Suprapubic skin (tissue), 4 donors: ENCODE data around the gene ERC2. TPM values are rescaled to one million over a fixed set of nuclear protein-coding genes. Genes with fewer than 3 reads are reported as not detected.

ENCODE experiments used
- DNase-seq, 2 donors: peaks; one replicate each; pipeline ENCODE4 v3.0.0-alpha.2; 2019; ENCODE audit warnings: low spot score in 2 of 2
- H3K27ac ChIP-seq: fragments of 200-600 bp; sonication (generic); one replicate; pipeline ENCODE4 v1.5.1; 2019
- H3K27me3 ChIP-seq: fragments of 200-600 bp; sonication (generic); one replicate; pipeline ENCODE4 v1.5.1; 2019
- H3K36me3 ChIP-seq: fragments of 200-600 bp; sonication (generic); one replicate; pipeline ENCODE4 v1.5.1; 2019
- H3K4me1 ChIP-seq: fragments of 200-600 bp; sonication (generic); one replicate; pipeline ENCODE4 v1.5.1; 2019
- H3K4me3 ChIP-seq: fragments of 200-600 bp; sonication (generic); one replicate; pipeline ENCODE4 v1.5.1; 2019; ENCODE audit warnings: mild to moderate bottlenecking
- H3K9me3 ChIP-seq: fragments of 200-600 bp; sonication (generic); one replicate; pipeline ENCODE4 v1.5.1; 2019
- EP300 ChIP-seq: sonication (generic); formaldehyde crosslinking; IDR thresholded peaks from one replicate; pipeline ENCODE4 v1.6.1; 2017; ENCODE audit warnings: antibody characterized with exemption
- POLR2A ChIP-seq, 2 donors: fragments of 450-650 bp; IDR thresholded peaks; one replicate each; pipeline ENCODE4 v1.6.1; 2017; ENCODE audit warnings: antibody characterized with exemption in 2 of 2, mild to moderate bottlenecking in 2 of 2, moderate library complexity in 2 of 2
- POLR2AphosphoS5 ChIP-seq, 3 donors: sonication (generic); formaldehyde crosslinking; IDR thresholded peaks; one replicate each; pipeline ENCODE4 v1.6.1; 2017; ENCODE audit warnings: antibody characterized with exemption in 3 of 3
- WGBS: methylation state at CpG from one replicate; pipeline ENCODE4 v1.1.5; 2018; 5-methylcytosine and 5-hydroxymethylcytosine counted together
- total RNA-seq, 4 donors: library from RNA; depleted of rRNA; stranded (reverse); fragments of >200 nt; gene quantifications; one replicate each; pipeline ENCODE4 v1.1.0, GENCODE V29; 2016
- TF ChIP-seq, protein P1 (sequence below), 2 donors: fragments of 200-600 bp in 1 of 2; fragments of 450-650 bp in 1 of 2; sonication (generic) in 1 of 2; IDR thresholded peaks; one replicate each; pipeline ENCODE4 v1.5.1; 2016 to 2019; ENCODE audit warnings: antibody characterized with exemption in 2 of 2, mild to moderate bottlenecking in 1 of 2, moderate library complexity in 1 of 2

ERC2 gene
- total RNA-seq, 4 donors from 2014 or later = 0.21 TPM; not detected in 3

DNA sequence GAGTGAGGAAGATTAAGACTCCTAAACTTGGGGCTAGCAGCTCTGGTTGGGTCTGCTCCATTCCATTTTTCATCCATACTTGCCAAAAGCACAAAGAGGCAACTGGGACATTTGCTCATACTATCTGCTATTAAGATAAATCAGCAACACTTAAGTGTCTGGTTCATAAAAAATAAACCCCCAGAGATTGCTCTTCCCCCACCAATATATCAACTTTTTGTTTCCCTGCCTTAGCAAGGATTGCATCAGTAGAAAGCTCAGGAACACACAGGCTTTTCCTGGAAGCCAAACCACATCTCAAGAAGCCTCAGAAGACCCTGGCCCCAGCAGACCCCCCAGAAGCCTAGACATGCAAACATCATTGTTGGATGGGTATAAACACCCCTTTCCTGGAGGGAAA lies 748.8 kb downstream of the ERC2 start:
- Histone ChIP-seq H3K27me3 (peaks cover 21% of the 10 kb centered on the region), H3K36me3 (no peaks in the 10 kb centered on the region), H3K27ac (no peak overlapping the region), H3K4me1 (no peaks in the 10 kb centered on the region), H3K9me3 (no peaks in the 10 kb centered on the region), H3K4me3 (no peak overlapping the region)
- no peak for DNase-seq
- TF ChIP-seq, protein P1, sequence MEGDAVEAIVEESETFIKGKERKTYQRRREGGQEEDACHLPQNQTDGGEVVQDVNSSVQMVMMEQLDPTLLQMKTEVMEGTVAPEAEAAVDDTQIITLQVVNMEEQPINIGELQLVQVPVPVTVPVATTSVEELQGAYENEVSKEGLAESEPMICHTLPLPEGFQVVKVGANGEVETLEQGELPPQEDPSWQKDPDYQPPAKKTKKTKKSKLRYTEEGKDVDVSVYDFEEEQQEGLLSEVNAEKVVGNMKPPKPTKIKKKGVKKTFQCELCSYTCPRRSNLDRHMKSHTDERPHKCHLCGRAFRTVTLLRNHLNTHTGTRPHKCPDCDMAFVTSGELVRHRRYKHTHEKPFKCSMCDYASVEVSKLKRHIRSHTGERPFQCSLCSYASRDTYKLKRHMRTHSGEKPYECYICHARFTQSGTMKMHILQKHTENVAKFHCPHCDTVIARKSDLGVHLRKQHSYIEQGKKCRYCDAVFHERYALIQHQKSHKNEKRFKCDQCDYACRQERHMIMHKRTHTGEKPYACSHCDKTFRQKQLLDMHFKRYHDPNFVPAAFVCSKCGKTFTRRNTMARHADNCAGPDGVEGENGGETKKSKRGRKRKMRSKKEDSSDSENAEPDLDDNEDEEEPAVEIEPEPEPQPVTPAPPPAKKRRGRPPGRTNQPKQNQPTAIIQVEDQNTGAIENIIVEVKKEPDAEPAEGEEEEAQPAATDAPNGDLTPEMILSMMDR (IDR thresholded peaks at IDR 0.05) = no peak
- no peak for TF ChIP-seq EP300
- TF ChIP-seq POLR2AphosphoS5 (IDR thresholded peaks at IDR 0.05) = no peak
- TF ChIP-seq POLR2A (IDR thresholded peaks at IDR 0.05) = no peak

DNA sequence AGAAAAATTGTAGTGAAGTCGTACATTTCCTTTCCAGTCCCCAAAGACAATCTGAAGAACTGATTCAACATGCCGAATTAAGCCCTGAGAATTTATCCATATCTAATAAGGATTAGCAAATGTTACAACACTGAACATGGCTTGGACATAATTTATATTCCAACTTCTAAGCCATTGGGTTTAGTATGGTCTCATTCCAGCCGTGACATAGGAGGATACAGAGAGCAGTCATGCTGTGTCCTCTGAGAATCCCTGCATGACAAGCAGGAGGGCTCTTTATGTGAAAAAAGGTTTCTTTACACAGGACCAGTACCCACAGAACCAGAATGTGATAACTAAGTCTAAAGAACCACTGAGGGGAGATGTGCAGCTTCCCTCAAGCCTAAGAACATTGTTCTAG lies 749.3 kb downstream of the ERC2 start:
- no peaks in the 10 kb centered on the region for H3K4me1 ChIP-seq
- no peaks in the 10 kb centered on the region for H3K36me3 ChIP-seq
- DNase-seq = no peak
- WGBS = 54% methylated on average over 3 of the region's 3 CpGs
- H3K4me3 ChIP-seq = no peak overlapping the region
- no peaks in the 10 kb centered on the region for H3K9me3 ChIP-seq
- H3K27ac ChIP-seq = no peak overlapping the region
- H3K27me3 ChIP-seq = peaks cover 17% of the 10 kb centered on the region
- TF ChIP-seq POLR2AphosphoS5 (IDR thresholded peaks at IDR 0.05) (no peak), EP300 (no peak), POLR2A (IDR thresholded peaks at IDR 0.05) (no peak)
- TF ChIP-seq, protein P1 (IDR thresholded peaks at IDR 0.05) = no peak

DNA sequence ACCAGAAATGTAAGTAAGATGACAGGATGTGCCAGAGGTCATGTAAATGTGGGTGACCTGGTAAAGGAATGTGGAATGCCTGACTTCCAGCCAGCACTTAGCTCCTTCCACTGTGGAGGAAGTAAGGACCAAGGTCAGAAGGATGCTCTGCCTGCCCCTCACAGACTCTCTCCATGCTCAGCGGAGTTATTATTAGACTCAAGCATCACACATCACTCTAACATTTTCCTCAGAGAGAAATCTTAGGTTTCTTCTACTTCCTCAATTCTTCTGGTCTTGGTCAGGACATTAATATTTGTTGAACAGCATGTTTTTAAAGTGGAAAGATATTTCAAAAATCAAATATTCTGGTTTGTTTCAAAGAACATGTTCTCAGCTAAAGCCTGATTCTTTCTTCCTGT lies 749.7 kb downstream of the ERC2 start:
- H3K4me1 ChIP-seq = no peaks in the 10 kb centered on the region
- no peak for TF ChIP-seq EP300
- TF ChIP-seq POLR2AphosphoS5 (IDR thresholded peaks at IDR 0.05) = no peak
- TF ChIP-seq, protein P1 (IDR thresholded peaks at IDR 0.05) = no peak
- no peak for TF ChIP-seq POLR2A (IDR thresholded peaks at IDR 0.05)
- no peak for DNase-seq
- H3K27me3 ChIP-seq = peaks cover 20% of the 10 kb centered on the region
- no peak overlapping the region for H3K4me3 ChIP-seq
- H3K27ac ChIP-seq = no peak overlapping the region
- H3K36me3 ChIP-seq = no peaks in the 10 kb centered on the region
- 45% methylated on average over 1 of the region's 1 CpG for WGBS
- no peaks in the 10 kb centered on the region for H3K9me3 ChIP-seq

DNA sequence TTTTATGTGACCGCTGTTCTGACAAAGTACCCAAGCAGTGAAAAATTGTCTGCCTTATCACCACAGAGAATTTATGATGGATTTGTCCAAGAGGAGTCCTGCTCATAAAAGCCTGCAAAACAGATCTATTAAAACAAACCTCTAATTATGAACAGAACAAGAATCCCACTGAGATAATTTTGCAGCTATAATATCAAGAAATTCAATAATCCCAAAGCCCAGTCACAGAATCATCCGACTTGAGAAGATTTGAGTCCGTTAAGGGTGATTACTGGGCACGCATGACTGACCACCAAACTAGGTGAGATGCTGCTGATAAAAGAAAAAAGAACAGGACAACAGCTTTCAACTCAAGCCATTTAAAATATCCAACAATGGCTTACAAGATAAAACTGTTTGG lies 750.2 kb downstream of the ERC2 start:
- DNase-seq = no peak
- no peaks in the 10 kb centered on the region for H3K4me1 ChIP-seq
- no peak overlapping the region for H3K27ac ChIP-seq
- TF ChIP-seq EP300 (no peak), POLR2AphosphoS5 (IDR thresholded peaks at IDR 0.05) (no peak), POLR2A (IDR thresholded peaks at IDR 0.05) (no peak)
- TF ChIP-seq, protein P1 (IDR thresholded peaks at IDR 0.05) = no peak
- WGBS = 85% methylated on average over 4 of the region's 4 CpGs
- no peaks in the 10 kb centered on the region for H3K9me3 ChIP-seq
- no peak overlapping the region for H3K4me3 ChIP-seq
- H3K36me3 ChIP-seq = no peaks in the 10 kb centered on the region
- peaks cover 24% of the 10 kb centered on the region for H3K27me3 ChIP-seq

DNA sequence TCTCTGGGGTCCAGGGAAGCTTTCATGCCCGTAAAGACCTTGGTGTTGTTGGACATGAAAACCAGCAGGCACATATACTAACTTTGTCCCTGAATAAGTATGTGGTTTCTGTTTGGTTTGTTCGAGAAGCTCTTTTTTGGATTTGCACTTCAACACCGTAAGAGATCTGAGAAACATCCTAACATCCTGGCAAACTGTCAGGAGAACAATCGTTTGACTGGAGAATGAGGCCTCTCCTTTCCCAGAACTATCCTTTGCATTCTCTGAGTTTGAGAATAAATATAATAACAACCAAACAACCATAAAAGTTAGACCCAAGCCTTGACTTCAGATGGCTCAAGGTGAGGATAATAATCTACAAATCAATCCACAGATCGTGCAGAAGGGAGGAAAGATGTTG lies 750.8 kb downstream of the ERC2 start:
- WGBS = 75% methylated on average over 5 of the region's 5 CpGs
- peaks cover 22% of the 10 kb centered on the region for H3K27me3 ChIP-seq

More for the DNA sequence above, 750.8 kb downstream of the ERC2 start:
- no peak for DNase-seq
- Histone ChIP-seq H3K9me3 (no peaks in the 10 kb centered on the region), H3K4me3 (no peak overlapping the region), H3K27ac (no peak overlapping the region), H3K4me1 (no peaks in the 10 kb centered on the region), H3K36me3 (no peaks in the 10 kb centered on the region)
- TF ChIP-seq POLR2A (IDR thresholded peaks at IDR 0.05) (no peak), POLR2AphosphoS5 (IDR thresholded peaks at IDR 0.05) (no peak), EP300 (no peak)
- TF ChIP-seq, protein P1 (IDR thresholded peaks at IDR 0.05) = no peak
